ENCODE results near the gene USHBP1. TPM values are rescaled to one million over a fixed set of nuclear protein-coding genes. Genes with fewer than 3 reads are reported as not detected.

Gene USHBP1
- total RNA-seq, 1 donor from 2014 or later = 0.23 TPM

DNA sequence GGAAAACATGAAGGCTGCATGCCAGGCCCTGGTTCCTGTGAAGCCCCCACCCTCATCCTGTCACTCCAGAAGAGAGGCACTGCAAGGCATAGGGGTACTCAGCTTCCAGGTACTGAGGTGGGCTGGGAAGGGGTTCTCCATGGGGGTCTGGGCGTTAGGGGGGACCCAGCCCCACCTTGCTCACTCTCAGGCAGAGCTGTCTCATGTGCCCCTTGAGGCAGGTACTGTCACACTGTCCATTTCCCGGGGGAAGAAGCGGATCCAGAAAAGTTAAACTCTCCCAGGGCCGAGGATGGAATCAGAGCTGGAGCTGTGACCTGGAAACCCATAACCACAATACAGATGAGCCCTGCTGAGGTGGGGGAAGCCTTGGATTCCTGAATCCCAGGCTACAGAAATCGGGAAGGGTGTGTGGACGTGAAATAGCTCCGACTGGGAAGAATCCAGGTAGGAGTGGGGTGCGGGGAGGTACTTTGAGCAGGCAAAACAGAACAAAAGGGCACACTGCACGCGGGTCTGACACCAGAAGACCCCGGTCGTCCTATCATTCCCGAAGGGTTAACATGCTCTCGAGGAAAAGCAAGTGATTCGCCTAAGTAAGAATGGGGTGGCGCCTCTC, 49.9 kb downstream of the USHBP1 start:
- peak overlapping the region; percentile 91 for H3K4me3 Mint-ChIP-seq
- H3K36me3 Mint-ChIP-seq (ENCODE audit: low read depth) = peaks cover 8% of the 10 kb centered on the region
- no peak for DNase-seq (ENCODE audit: low read depth, low spot score)
- H3K4me1 Mint-ChIP-seq = peaks cover 21% of the 10 kb centered on the region
- peaks cover 3% of the 10 kb centered on the region for H3K27me3 Mint-ChIP-seq (ENCODE audit: low read depth)
- TF ChIP-seq, protein P1, sequence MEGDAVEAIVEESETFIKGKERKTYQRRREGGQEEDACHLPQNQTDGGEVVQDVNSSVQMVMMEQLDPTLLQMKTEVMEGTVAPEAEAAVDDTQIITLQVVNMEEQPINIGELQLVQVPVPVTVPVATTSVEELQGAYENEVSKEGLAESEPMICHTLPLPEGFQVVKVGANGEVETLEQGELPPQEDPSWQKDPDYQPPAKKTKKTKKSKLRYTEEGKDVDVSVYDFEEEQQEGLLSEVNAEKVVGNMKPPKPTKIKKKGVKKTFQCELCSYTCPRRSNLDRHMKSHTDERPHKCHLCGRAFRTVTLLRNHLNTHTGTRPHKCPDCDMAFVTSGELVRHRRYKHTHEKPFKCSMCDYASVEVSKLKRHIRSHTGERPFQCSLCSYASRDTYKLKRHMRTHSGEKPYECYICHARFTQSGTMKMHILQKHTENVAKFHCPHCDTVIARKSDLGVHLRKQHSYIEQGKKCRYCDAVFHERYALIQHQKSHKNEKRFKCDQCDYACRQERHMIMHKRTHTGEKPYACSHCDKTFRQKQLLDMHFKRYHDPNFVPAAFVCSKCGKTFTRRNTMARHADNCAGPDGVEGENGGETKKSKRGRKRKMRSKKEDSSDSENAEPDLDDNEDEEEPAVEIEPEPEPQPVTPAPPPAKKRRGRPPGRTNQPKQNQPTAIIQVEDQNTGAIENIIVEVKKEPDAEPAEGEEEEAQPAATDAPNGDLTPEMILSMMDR (conservative IDR thresholded peaks at IDR 0.05) = no peak
- H3K9me3 Mint-ChIP-seq = no peaks in the 10 kb centered on the region
- H3K27ac Mint-ChIP-seq (ENCODE audit: unreplicated experiment) = peak overlapping the region; percentile 96

GRCh38 chr19:17213334-17213733, 51.2 kb downstream of the USHBP1 start:
- Mint-ChIP-seq H3K27me3 (ENCODE audit: low read depth) (peaks cover 3% of the 10 kb centered on the region), H3K4me3 (peak overlapping the region; percentile 19), H3K9me3 (no peaks in the 10 kb centered on the region), H3K36me3 (ENCODE audit: low read depth) (peaks cover 17% of the 10 kb centered on the region), H3K27ac (ENCODE audit: unreplicated experiment) (no peak overlapping the region), H3K4me1 (peaks cover 16% of the 10 kb centered on the region)
- TF ChIP-seq, protein P1 (conservative IDR thresholded peaks at IDR 0.05) = no peak
- DNase-seq (ENCODE audit: low read depth, low spot score) = no peak

GRCh38 chr19:17211547-17212446, 52.7 kb downstream of the USHBP1 start:
- H3K4me1 Mint-ChIP-seq = peaks cover 16% of the 10 kb centered on the region
- H3K36me3 Mint-ChIP-seq (ENCODE audit: low read depth) = peaks cover 21% of the 10 kb centered on the region
- H3K27me3 Mint-ChIP-seq (ENCODE audit: low read depth) = peaks cover 3% of the 10 kb centered on the region
- H3K9me3 Mint-ChIP-seq = no peaks in the 10 kb centered on the region
- DNase-seq (ENCODE audit: low read depth, low spot score) = no peak
- H3K4me3 Mint-ChIP-seq = peak overlapping the region; percentile 1
- TF ChIP-seq, protein P1 (conservative IDR thresholded peaks at IDR 0.05) = no peak
- H3K27ac Mint-ChIP-seq (ENCODE audit: unreplicated experiment) = no peak overlapping the region

DNA sequence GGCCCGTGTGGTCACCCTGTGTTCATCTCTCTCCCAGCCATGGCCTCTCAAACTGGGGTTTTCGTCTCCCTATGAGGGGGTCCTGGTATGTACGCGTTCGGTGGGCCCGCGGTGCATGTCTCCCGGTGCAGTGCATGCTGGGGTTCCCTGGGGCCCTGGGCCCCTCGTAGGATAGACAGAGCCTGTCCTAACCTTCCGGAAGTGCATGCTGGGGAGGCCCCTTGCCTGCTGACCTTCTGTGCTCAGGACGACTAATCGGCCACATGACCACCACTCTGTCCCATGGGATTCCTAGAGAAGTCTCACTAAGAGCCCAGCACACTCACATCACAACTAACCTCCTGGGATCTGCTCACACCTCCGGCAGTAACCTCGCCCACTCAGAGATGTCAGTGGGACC, 54.2 kb downstream of the USHBP1 start:
- Mint-ChIP-seq H3K36me3 (ENCODE audit: low read depth) (peaks cover 21% of the 10 kb centered on the region), H3K9me3 (no peaks in the 10 kb centered on the region), H3K27me3 (ENCODE audit: low read depth) (peaks cover 3% of the 10 kb centered on the region), H3K27ac (ENCODE audit: unreplicated experiment) (no peak overlapping the region), H3K4me3 (no peak overlapping the region), H3K4me1 (peaks cover 9% of the 10 kb centered on the region)
- DNase-seq (ENCODE audit: low read depth, low spot score) = no peak
- TF ChIP-seq, protein P1 (conservative IDR thresholded peaks at IDR 0.05) = no peak

- TF ChIP-seq, protein P1 (conservative IDR thresholded peaks at IDR 0.05) = no peak
- no peaks in the 10 kb centered on the region for H3K9me3 Mint-ChIP-seq
- peak overlapping the region; percentile 29 for H3K4me3 Mint-ChIP-seq
- no peaks in the 10 kb centered on the region for H3K27me3 Mint-ChIP-seq (ENCODE audit: low read depth)
- H3K36me3 Mint-ChIP-seq (ENCODE audit: low read depth) = peaks cover 21% of the 10 kb centered on the region
- H3K4me1 Mint-ChIP-seq = peaks cover under 1% of the 10 kb centered on the region
- peak; percentile 31 for DNase-seq (ENCODE audit: low read depth, low spot score)
- no peak overlapping the region for H3K27ac Mint-ChIP-seq (ENCODE audit: unreplicated experiment)
These were observed 55.2 kb downstream of the USHBP1 start for GRCh38 chr19:17209126-17210036.

All from neural crest cell (in vitro differentiated cells).